Globus pallidus (tissue), 1 donor: ENCODE results near the gene OR13A1.
"Not testable (repeated sequence)": the region's sequence is repeated elsewhere in the genome, so short reads cannot be mapped to it uniquely, and the experiment has no call there.

Source experiments
- DNase-seq: peaks from one replicate; pipeline ENCODE4 v3.0.0-alpha.2; 2015; ENCODE audit warnings: low spot score

Gene OR13A1

GRCh38 chr10:45280113-45280760 is 35.2 kb downstream of the OR13A1 start:
- DNase-seq, result no peak

DNA sequence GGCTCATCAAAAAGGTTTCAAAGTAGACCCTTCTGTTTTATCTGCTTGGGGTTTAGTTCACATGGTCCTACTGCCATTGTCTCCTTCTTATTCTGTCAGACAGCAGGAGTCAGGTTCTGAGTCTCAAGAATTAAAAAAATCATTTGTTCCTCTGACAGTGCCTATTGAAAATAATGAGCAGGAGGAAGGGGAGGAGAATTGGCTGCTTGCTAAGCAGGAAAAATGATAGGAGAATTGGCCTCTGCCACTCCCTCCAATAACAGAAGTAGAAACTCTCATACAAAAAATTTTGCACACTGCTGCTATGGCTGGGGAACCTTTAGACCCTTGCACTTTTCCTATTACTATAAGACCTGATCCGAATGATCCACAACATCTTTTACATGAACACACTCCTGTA is 35.7 kb downstream of the OR13A1 start:
- no peak for DNase-seq

GRCh38 chr10:45278860-45279498 is 36.4 kb downstream of the OR13A1 start:
- no peak for DNase-seq

DNA sequence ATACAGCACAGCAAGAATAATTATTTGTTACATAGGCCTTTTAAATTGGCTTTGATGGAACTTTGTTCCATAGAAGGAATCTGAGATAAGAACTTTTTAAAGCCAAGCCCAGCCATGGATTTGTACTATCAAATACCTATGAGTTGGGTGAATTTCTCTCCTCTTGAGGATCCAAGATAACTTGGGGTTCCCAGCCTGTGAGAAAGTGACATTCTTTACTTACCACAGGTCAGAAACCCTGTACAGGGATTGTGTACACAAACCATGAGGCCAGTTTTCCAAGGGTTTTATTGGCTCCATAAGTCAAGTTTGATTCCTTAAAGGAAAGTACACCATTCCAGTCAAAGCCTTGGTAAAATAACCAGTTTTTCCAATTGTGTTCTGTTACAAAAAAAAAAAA is 39.3 kb downstream of the OR13A1 start:
- not testable (repeated sequence) for DNase-seq

DNA sequence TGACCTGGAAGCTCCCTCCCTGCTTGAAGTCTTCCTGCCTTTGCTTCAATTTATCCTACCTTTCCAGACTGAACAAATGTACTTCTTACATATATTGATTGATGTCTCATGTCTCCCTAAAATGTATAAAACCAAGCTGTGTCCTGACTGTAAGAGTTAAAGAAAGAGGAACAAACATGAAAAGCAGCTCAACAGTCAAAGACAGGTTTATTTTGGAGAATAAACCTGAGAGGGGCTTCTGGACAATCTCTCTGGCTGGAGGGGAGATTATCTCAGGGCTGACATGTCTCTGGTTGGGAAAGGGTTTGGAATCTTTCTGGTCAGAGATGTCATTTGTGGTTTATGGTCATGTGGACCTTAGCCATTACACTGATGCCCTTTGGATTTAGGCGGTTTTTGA is 41.0 kb downstream of the OR13A1 start:
- DNase-seq, result no peak

GRCh38 chr10:45267777-45268176 is 47.6 kb downstream of the OR13A1 start:
- not testable (repeated sequence) for DNase-seq

DNA sequence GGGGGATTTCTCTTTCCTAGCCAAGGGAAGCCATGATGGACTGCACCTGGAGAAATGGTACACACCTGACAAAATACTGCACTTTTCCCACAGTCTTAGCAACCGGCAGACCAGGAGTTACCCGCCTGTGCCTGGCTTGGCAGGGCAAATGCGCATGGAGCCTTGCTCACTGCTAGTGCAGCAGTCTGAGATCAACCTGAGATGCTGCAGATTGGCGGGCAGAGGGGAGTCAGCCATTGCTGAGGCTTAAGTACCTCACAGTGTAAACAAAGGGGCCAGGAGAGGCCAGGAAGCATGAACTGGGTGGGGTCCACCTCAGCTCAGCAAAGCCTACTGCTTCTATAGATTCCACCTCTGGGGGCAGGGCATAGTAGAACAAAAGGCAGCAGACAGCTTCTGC is 49.4 kb downstream of the OR13A1 start:
- DNase-seq, result no peak

GRCh38 chr10:45261946-45262345 is 53.5 kb downstream of the OR13A1 start:
- no peak for DNase-seq

DNA sequence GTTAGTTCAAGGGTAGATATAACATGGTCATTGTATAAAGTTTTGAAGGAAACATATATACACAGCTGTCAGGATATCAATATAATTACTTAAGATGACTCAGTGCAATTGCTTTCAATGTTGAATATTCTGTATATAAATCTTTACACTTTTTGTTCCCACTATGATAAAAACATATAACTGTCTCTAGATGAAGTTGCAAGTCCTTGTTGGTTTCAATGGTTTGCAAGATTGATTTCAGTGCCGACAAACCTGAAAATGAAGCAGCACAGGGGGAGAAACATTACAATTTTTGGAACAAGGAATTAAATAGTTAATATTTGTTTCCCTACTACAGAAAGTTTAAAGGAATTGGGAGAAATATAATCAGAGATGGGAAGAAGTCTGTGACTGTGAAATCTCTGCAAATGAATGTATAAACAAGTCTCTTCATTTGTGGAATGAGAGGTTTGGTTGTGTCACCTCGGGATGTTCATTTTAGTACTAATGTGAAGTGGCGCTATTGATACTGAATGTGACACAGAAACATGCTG is 54.1 kb downstream of the OR13A1 start:
- no peak for DNase-seq

DNA sequence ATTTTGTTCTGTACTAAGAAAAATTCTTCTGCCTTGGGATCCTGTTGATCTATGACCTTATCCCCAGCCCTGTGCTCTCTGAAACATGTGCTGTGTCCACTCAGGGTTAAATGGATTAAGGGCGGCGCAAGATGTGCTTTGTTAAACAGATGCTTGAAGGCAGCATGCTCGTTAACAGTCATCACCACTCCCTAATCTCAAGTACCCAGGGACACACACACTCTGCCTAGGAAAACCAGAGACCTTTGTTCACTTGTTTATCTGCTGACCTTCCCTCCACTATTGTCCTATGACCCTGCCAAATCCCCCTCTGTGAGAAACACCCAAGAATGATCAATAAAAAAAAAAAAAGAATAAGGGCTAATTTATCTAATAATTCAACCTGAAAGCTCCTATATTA is 54.8 kb downstream of the OR13A1 start:
- DNase-seq, result not testable (repeated sequence)

DNA sequence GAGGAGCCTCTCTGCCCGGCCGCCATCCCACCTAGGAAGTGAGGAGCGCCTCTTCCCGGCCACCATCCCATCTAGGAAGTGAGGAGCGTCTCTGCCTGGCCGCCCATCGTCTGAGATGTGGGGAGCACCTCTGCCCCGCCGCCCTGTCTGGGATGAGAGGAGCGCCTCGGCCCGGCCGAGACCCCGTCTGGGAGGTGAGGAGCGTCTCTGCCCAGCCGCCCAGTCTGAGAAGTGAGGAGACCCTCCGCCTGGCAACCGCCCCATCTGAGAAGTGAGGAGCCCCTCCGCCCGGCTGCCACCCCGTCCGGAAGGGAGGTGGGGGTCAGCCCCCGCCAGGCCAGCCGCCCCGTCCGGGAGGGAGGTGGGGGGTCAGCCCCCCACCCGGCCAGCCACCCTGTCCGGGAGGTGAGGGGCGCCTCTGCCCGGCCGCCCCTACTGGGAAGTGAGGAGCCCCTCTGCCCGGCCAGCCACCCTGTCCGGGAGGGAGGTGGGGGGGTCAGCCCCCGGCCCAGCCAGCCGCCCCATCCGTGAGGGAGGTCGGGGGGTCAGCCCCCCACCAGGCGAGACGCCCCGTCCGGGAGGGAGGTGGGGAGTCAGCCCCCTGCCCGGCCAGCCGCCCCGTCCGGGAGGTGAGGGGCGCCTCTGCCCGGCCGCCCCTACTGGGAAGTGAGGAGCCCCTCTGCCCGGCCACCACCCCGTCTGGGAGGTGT is 55.5 kb downstream of the OR13A1 start:
- not testable (repeated sequence) for DNase-seq

DNA sequence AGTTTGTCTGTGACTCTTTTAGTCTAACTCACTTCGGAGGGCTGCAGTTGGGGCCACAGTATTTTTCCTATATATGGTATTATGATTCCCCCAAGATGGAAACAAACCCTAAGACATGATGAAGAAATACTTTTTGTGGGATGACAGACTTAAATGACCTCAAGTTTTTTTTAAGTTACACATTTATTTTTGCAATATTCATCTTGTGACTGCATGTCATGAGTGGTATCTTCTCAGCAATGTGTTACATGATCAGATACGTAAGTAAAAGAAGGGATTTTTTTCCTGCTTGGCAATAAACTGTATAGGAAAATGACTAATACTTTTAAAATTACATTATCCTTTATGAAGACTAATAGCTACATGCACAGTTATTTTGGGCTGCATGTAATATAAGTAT is 57.8 kb downstream of the OR13A1 start:
- DNase-seq, result no peak

DNA sequence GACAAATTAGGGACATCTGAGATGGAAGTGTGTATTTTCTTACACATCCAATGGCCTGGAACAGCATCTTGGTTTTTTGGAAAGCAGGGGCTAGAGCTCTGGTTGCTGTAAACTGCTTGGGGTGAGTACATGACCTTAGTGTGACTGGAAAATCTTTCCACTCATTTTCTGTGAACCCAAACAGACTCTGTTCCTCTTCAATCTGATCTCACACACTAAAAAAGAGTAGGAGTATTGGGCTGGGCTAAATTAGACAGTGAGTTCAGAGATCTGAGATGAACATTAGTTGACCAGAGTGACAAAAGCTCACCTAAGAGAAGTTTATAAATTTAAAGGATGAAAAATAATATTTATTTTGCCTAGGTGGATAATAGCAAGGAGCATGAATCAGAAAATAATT is 59.2 kb downstream of the OR13A1 start:
- no peak for DNase-seq

DNA sequence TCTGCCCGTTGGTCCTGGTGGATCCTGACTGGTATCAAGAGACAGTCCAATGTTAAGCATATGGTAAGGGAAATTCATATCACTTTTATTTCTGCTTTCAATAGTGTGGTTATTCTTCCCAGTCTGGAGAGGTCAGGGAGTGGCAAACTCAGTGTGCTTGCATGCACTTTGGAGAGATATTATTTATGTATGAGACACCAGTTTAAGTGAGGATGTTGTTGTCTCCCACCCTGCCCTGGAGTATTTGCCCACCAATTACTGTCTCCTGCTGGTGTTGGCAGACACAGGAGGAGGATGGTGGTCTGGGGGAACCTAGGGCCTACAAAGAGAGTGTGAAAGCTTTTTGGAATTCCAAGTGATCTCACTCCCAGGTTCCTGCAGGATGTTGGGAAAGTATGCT is 59.7 kb downstream of the OR13A1 start:
- no peak for DNase-seq

DNA sequence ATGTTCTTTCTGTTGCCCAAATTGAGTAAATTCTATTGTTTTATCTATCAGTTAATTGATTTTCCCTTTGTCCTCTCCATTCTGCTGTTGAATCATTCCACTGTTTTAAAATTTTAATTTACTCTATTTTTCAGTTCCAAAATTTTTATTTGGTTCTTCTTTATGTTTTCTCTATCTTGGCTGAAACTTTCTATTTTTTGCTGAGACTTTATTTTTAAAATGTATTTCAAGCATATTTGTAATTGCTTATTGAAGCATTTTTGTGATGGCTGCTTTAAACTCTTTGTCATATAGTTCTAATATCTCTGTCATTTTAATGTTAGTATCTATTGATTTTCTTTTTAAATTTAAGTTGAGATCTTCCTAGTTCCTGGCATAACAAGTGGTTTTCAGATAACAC is 60.5 kb downstream of the OR13A1 start:
- no peak for DNase-seq

- DNase-seq, result no peak
These were observed 62.1 kb downstream of the OR13A1 start for GRCh38 chr10:45253183-45253914.
